ENCODE data around the gene NRCAM.

NRCAM gene

DNA sequence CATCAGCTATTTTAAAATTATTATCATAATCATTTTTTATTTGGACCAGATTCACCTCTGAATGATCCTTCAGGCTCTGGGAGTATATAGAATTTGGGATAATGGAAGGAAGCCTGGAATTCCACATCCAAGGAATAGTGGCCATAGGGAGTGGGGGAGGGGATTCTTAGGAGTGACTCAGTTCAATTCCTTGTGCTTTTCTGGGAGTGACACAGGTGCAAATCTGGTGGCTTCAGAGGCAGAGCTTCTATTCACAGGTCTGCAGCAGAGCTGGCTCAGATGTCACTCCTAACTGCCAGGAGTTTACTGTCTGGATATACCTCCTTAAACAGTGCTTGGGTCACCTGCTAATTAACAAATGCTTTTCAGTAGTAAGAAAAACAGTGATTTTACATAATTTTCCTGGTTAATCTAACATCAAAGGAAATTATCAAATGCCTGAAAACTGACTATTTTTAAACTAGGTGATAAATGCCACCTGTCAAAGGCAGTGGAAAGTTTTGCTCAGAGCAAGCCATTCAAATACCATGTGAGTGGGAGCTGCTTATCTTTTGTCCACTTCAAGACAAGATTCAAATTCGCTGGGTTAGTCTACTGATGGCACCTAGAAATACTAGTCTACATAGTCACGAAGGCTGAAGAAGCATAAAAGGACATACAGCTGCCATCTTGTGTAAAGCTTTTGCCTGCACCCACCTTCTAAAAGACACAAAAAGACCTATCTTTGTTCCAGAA, 219.4 kb downstream of the NRCAM start:
- DNase-seq: no peak

- DNase-seq: no peak
Measured at GRCh38 chr7:108235451-108236061, 220.7 kb downstream of the NRCAM start.

GRCh38 chr7:108234971-108235450, 221.2 kb downstream of the NRCAM start:
- no peak for DNase-seq

- DNase-seq: no peak
Measured at GRCh38 chr7:108234281-108234680, 222.0 kb downstream of the NRCAM start.

DNA sequence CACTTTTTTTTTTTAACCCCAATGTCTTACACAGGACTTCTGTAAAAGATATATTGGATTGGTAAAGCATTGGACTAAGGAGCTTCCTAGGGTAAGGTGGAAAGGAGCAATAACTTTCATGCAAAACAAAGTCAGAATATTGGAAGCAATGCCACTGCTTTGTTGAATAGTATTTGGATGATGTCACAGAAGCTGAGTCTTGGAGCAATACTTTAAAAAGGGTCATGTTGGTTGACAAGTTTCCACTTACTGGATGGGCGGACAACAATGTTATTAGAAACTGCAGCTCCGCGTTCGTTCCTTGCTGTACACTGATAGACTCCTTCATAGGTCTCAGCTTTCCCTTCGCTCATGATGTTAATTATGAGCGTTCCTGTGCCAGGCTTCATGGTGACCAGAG, 224.2 kb downstream of the NRCAM start:
- DNase-seq: no peak

- no peak for DNase-seq
Measured at GRCh38 chr7:108231221-108231620, 225.0 kb downstream of the NRCAM start.

DNA sequence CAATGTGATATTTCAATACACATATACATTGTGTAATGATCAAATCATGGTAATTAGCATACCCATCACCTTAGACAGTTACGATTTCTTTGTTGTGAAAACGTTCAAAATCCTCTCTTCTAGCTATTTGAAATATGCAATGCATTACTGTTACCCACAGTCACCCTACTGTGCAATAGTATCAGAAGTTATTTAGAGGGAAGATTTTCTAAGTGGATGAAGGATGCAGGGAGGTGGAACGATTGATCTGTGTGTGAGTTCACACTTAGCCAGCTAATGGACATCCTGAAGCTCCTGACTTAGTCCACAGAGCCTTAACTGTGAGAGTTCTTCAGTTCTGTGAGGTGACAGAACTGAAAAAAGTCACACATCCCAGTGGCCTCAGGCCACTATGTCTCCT, 228.9 kb downstream of the NRCAM start:
- no peak for DNase-seq

- DNase-seq: no peak
Measured at GRCh38 chr7:108226816-108227299, 229.4 kb downstream of the NRCAM start.

DNA sequence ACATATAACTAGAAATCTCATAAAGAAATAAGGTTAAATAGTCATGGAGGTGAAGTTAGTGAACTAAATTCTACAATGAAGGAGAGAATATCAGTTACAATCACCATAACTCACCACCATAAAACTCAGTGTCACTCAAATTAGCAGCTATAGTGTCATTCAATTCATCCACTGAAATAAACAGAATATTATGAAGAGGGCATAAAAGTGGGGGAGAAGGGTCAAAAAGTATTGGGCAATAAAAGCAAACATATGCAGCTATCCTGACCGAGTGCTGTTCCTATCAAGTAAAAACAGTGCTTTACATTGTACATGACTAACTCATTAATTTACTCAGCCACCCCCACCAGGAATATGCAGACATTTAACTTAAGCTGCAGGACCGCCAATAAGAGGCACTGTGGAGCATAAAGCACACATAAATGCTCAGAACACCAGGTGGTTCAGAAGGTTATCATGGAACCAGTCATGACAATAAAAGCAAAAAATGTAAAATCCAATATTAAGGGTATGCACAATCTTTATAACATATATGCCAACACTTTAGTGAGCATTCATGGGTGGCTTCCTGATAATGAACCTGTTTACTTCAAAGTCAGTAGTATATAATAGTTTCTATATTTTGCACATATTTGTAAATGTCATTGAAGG, 230.6 kb downstream of the NRCAM start:
- DNase-seq: no peak

- no peak for DNase-seq
Measured at GRCh38 chr7:108224387-108224786, 231.8 kb downstream of the NRCAM start.

DNA sequence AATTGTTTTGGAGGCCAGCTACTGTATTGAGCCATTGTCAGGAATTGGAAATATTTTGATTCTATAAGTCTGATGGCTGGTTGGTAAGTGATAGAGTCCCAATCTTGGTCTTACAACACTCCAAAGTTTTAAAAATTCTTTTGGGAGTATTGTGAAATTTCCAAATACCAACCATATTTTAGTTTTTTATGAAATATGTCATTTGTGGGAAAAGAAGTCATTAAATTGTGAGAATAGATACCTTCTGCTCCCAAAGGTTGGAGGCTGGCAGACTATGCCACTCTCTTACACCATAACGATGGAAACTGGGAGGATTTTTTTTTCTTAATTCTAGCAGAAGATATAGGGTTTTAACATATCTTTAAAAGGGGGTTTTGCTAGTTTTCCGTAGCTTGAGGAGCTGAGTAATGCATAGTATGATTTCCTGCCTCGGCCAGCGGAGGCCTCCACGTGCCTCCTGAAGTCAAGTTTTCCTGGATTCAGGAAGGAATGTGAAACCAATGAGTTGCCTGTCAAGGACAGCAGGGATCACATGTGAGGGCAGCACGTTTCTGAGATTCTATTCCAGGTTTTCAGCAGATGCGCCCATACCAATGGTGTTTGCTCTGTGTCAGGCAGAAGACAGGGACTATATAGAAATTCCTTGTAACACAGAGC, 233.9 kb downstream of the NRCAM start:
- no peak for DNase-seq

GRCh38 chr7:108211382-108212201, 244.6 kb downstream of the NRCAM start:
- DNase-seq: no peak

GRCh38 chr7:108210796-108211195, 245.4 kb downstream of the NRCAM start:
- no peak for DNase-seq

- no peak for DNase-seq
Measured at GRCh38 chr7:108205311-108205710, 250.9 kb downstream of the NRCAM start.

DNA sequence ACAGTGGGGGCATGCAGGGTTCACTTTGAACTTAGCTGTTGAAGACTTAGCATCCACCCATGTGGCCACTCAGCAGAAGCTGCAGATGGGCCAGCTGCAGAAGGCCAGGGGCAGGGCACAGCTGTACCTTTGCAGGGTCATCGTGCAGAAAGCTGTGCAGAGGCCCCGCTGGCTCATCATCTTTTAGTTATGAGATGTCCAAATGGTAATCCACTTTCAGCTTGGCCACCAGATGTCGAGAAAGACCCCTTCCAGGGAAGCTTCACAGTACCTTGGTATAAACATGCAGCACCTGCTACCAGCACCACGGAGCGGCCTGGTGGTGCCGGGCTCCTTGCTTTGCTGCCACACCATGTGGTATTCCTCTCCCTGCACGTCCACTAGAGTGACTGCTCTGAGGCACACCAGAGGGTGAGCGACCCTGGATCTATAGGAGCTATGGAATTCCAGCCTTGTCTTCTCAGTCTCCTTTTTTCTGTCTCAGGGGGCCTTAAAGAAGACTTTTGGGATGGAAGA, 251.9 kb downstream of the NRCAM start:
- no peak for DNase-seq

DNA sequence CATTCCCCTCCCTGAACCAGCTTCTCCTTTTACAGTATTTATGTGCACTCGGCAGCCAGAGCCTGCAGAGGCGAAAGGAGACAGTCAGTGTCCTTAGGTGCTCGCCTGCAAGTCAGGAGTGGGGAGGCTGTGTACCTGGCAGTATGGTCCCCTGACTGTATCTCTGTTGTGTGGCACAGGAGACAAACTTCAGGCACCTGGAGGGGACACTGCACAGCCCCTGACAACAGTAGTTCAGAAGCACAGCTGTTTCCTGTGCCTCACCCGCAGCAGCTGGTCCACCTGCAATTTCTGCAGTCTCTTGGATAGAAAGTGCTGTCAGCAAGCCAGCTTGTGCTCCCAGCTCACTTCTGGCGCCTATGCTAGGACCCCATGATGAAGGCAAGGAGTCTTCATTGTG, 252.7 kb downstream of the NRCAM start:
- no peak for DNase-seq

DNA sequence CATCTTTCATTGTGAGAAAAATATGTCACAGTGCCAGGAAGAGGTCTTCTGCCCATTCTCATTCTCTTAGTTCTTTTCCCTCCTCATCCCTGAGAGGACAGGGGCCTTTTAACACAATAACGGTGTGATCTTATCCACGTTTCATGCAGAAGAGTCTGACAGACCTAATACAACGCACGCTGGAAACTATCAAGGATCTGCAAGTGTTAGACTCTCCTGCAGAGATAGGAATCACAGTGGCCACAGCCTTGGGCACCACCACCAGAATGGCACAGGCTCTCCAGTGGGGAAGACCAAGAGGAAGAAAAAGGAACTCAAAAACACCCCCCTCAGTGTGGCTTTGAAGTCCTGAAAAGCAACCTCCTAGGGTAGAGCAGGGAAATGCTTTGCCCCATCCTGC, 253.5 kb downstream of the NRCAM start:
- DNase-seq: no peak

DNA sequence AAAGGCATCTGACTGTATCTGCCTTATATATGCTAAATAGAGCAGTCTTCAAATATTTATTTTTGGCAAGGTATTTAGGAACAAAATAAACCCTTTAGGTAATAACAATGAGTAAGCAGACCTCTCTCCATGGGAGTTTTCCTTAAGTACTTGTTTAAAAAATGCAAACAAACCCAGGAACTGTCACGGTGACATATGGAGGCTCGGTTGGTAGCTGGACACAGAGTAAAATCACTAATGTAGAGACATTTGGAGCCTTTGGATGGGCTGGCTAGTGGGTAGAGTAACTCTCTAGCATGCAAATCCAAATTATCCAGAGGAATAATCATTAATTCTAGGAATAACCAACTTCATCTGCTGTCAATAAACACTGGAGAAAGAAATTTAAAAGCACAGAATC, 254.5 kb downstream of the NRCAM start:
- no peak for DNase-seq

DNA sequence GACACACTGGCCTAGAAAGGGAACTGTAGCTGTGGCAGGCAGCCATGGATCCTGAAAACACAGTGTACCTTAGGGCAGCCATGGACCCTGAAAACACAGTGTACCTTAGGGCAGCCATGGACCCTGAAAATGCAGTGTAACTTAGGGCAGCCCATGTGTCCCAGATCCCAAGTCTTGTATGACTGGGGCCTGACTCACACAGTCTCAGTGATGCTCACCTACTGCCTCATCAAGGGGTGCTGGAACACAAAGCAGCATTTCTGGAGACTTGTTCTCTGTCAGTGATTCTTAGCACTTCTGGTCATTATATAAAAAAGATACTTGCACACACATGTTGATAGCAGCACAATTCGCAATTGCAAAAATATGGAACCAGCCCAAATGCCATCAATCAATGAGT, 255.9 kb downstream of the NRCAM start:
- DNase-seq: no peak

DNA sequence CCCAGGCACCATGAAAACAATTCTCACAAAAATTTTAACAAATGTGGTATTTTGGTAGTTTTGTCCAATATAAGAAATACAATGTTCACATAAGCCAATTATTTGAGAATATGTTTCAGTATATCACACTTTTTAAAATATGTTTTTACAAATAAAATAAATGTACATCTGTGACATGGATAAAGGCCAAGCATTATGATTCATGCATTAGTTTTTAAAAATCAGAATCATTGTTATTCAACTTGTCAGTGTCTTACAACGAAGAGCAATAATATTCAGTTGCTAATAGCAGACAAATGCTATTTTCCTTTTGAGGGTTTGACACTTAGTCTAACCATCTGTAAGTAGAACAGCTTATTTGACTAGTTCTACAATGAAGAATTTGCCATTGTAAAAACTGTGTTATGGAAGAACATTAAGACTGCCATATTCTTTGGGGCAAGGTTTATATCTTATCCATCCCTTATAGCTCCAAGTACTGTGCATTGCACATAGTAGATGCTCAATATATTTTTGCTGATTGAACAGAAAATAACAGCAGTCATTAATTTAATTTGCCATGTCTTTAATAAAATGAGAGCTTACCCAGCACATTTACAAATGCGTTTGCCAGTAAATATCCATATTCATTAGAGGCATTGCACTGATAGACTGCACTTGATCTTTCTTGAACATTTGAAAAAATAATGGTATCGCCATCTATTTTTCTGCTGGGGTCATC, 258.7 kb downstream of the NRCAM start:
- no peak for DNase-seq

GRCh38 chr7:108196004-108196403, 260.2 kb downstream of the NRCAM start:
- DNase-seq: no peak
